HG02981 (cell line): ENCODE measurements around the gene SLC5A11.

Source experiments
- ATAC-seq: cut with Tn5 transposase; IDR thresholded peaks from one replicate; pipeline ENCODE4 v1.9.1; 2021; ENCODE audit warnings: mild to moderate bottlenecking, moderate library complexity; ENCODE audit not compliant: unreplicated experiment

SLC5A11 gene

DNA sequence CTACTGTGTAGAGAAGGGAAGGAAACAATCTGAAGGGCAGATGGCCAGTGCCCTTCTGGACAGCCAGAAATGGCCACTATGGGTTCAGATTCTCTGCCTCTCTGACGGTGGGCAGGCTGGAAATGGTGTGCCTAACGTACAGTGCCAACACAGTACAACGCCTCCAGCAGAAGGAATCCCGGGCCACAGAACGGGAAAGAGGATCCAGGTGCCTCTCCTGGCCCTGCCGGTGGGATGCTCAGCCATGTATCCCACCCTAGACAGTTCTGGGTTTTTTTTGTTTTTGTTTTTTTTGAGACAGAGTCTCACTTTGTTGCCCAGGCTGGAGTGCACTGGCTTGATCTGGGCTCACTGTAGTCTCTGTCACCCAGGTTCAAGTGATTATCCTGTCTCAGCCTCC lies 71.5 kb downstream of the SLC5A11 start:
- no peak for ATAC-seq

DNA sequence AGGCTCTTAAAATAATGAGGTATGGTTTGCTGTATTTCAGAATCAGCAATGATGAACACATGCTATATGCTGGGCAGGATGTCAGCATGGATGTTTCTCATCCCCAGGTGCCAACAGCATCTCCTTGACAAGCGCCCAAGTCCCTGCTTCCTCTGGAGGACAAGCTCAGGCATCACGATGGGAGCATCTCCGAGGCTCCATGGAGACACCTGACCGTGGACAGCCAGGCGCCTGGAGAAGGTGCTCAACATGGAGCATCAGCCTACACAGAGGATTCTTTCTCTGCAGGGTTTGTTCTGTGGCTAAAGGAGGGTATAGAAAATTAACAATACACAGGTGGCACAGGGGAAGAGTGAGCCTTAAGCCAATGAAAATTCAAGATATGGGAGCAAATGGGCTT lies 72.1 kb downstream of the SLC5A11 start:
- ATAC-seq = no peak

DNA sequence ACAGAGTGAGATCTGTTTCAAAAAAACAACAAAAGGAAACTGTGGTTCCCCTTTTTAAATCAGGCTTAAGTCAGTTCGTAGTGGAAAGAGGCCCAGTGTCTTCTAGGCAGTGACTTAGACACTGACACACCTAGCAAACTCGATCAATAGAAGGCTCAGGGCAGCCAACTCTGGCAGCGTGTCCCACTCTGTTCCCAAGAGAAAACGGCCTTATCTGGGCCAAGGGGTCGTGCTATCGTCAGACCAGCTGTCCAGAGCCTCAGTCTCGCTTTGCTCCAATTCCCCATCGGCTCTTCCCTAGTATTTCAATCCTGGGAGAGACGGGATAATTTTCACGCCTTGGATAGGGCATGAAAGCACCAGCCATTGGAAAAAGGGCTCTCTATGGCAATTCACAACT lies 72.9 kb downstream of the SLC5A11 start:
- no peak for ATAC-seq

DNA sequence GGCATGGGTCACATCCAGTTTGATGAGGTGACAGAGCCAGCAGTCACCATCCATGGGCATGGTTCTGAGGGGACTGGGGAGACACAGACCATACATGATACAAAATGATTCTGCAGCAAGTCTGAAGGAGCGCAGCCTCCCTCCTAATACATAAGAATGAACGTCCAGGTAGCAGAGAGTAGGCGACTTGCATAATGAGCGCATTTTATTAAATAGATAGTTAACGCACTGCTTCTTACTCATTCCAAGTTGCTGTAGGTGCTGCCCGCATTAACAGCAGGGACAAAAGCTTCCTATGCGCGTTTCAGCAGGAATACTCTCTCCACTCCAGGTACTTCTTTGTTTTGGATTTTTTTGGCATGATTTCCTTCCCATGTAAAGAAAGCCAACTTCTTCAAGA lies 73.8 kb downstream of the SLC5A11 start:
- no peak for ATAC-seq

DNA sequence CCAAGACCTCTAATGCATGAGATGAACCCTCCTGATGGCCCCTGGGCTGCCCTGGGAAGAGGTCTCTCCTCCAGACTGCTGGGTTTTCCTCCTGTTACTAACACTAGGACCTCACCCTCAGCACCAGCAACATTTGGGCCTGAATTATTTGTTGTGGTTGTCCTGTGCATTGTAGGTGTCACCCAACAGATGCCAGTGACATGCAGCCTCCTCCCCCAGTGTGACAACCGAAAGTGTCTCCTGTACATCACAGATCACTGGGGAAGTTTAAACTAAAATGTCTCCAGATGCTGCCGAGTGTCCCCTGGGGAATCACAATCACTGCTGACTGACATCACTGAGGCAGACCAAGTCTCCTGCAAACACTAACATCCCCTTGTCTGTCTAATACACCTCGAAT lies 74.8 kb downstream of the SLC5A11 start:
- no peak for ATAC-seq

DNA sequence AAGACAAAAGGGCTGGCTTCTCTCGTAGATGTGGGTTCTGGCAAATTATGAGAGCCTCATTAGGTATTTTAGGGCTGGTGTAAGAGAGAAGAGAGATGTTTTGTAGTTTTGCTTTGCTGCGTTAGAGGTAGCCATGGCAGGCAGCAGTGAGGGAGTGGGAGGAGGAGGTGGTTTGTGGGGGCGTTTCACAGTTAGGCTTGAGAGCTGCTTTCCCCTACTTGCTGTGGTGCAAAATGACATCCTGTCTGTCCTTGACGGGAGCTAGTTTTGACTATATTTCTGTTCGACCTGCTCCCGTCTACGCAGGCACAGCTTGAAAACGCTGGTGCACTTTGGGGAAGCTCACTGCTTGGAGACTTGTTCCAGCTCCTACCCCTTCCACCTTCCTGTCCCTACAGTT lies 75.5 kb downstream of the SLC5A11 start:
- ATAC-seq = no peak

DNA sequence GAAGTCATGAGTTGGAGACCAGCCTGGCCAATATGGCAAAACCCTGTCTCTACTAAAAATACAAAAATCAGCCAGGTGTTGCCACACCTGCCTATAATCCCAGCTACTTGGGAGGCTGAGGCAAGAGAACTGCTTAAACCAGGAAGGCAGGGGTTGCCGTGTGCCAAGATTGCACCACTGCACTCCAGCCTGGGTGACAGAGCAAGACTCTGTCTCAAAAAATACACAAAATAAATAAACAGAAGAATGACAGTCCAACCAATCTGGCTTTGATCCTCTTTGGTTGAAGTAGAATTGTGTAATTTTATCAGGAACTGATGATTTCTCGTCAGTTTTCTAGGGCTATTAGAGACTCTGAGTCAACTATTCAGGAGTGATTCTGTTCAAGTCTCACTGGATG lies 79.4 kb downstream of the SLC5A11 start:
- no peak for ATAC-seq

DNA sequence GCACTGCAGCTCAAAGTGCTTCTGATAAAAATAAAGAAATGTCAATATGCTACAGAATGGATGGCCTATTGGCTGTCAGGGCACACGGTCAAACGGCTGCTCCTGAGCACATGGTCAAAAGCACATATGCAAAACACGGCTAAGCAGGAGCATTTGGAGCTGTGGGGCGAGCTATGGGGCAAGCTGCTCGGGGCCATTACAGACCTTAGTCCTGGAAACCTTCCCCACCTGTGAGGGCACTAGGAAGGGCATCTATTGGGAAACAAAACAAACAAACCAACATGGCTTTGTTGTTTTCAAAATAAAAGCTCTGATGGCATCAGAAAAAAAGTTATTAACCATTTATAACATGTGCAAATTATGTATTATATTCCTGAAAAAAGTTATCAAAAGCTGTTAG lies 83.6 kb downstream of the SLC5A11 start:
- no peak for ATAC-seq

DNA sequence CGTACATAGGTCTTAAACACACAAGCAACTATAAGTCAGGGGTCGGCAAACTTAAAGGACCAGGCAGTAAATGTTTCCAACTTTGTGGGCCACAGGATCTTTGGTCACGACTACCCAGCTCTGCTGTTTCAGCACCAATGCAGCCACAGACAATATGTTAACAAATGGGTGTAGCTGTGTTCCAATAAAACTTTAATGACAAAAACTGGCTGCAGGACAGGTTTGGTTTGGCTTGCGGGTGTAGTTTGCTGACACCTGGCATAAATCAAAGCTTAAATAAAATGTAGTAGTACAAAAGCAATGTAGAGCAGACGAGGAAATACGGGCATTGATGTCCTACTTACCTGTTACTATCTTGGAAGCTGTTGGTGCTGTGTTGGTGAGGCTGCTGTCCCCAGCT lies 84.7 kb downstream of the SLC5A11 start:
- ATAC-seq = no peak

DNA sequence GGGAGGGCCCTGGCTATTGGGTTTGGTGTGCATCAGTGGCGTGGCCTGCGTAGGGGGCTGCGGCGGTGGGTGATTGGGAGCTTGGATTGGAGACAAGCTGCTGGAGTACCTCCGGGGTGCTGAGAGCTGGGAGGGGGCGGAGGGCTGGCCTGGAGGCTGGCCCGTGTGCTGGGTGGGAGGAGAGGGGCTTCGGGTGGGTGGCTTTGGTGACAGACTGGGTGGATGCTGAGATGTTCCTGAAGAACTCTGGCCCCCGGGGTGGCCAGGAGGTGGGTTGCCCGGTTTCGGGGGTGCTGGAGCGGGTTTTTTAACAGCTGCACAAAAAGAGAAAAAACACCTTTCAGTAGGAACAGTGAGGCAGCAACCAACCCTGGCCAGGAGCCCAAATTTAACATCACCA lies 85.3 kb downstream of the SLC5A11 start:
- ATAC-seq = no peak

DNA sequence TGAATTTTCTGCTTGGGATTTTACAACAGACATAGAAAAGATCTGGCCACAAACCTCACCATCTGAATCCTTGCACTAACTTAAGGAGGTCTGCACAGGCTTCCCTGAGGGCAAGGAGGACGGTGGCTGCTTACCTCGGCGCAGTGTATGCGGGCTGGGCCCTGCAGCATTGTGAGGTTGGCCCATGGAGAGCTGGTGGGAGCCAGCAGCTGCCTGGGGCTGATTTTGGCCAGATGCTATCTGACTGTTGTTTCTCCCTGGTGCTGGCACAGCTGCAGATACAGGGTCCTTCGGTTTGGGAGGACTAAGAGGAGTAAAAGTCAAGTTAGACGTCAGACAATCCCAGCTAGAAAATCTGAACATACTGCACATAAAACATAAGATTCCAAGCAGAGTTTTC lies 89.6 kb downstream of the SLC5A11 start:
- ATAC-seq = no peak

DNA sequence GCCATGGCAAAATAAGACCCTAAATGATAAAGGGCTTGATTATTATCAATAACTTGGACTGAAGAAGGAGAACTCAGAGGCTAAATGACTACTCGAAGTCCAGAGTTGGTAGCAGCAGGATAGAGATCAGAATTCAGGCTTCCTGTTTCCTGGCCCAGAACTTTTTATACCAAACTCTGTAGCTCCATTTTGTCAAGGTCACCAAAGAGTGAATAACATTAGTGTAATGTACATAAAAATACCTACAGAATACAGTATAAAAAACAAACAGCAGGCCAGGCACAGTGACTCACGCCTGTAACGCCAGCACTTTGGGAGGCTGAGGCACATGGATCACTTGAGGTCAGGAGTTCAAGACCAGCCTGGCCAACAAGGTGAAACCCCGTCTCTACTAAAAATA lies 90.4 kb downstream of the SLC5A11 start:
- no peak for ATAC-seq

DNA sequence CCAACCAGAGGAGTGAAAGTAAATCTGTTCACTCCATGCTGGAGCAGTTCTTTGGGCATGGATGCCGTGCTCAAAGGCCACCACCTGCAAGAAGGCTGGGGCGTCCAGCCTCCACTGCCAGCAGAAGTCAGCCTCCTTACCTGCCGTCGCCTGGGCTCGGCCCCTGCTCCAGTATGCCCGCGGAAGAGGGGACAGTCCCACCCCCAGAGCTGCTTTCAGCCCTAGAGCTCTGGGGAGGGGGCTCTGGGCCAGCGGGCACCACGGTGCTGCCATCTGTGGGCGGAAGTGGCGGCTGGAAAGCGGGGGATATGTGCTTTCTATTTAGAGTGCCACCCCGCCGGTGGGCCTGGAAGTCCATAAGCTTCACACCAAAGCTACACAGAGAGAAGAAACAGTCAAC lies 93.5 kb downstream of the SLC5A11 start:
- ATAC-seq = no peak

DNA sequence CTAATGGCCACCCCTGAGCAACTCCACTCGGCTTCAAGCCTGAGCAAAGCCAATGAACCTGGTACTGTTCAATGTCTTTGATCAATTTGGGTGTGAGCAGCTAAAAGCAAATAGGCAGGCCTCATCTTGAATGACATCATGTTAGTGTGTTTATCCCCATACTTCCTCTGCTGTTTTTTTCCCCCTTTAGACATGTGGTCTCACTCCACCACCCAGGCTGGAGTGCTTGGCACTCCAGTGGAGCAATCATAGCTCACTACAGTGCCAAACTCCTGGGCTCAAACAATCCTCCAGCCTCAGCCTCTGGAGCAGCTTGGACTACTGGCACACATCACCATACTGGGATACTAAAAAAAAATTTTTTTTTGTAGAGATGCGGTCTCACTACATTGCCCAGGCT lies 94.0 kb downstream of the SLC5A11 start:
- no peak for ATAC-seq

DNA sequence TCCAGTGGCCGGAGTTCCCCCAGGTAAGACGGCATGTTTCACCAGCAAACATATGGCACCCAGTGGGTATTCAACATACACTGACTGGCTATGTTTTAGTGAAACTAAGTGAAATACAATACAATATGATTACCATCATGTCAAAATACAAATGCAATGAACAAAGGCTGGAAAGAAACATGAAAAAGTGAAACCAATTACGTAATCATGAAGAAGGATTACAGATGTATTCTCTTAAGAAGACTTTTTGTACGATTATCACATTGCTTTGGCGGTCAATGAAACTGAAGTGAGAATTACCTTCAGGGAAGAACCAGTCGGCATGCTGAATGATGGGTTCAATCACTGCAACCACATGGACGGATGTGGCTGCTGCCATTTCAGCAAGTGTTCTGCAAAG lies 97.7 kb downstream of the SLC5A11 start:
- no peak for ATAC-seq

DNA sequence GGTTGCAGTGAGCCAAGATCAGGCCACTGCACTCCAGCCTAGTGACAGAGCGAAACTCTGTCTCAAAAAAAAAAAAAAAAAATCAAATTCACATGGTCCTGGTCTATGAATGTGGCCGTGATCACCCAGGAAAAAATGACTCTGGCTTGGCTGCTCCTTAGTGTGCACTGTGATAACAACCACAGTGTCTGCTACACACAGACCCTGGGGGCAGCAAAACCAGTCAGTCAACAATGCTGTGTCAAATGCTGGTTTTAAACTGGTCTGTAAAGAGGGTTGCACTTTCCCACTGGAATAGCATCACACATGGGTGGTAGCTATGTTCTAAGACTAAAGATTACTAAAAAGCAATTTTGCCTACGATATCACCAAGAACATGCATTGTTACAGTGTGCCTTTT lies 98.4 kb downstream of the SLC5A11 start:
- no peak for ATAC-seq

DNA sequence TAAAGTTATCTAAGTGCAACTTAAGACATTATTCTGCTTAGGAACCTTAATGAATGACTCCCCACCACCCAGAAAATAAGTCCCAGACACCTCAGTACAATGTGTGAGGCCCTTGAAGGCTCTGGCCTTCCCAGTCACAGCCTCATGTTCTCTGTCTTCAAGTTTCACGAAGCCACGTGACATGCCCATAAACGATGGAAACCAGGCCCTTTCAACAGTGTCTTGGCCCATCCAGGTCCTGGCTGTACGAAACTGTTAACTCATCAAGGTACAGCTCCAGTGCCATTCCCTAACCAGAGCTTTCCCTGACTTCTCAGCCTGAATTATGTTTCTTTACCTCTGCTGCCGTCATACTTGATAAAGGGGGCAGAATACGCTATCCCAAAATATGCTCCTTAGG lies 100.4 kb downstream of the SLC5A11 start:
- ATAC-seq = no peak

DNA sequence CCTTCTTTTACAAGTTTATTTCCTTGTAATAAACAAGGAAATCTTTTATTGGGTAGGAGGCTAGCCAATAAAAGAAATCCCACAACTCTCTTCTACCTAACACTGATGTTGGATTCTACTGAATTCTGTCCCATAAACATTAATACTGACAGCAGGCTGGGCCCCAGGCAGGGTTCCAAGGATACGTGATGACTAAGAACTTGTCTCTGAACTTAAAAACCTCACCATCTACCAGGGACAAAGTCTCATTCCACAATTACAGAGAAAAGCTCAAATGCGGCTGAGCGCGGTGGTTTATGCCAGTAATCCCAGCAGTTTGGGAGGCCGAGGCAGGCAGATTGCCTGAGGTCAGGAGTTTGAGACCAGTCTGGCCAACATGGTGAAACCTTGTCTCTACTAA lies 104.5 kb downstream of the SLC5A11 start:
- no peak for ATAC-seq

DNA sequence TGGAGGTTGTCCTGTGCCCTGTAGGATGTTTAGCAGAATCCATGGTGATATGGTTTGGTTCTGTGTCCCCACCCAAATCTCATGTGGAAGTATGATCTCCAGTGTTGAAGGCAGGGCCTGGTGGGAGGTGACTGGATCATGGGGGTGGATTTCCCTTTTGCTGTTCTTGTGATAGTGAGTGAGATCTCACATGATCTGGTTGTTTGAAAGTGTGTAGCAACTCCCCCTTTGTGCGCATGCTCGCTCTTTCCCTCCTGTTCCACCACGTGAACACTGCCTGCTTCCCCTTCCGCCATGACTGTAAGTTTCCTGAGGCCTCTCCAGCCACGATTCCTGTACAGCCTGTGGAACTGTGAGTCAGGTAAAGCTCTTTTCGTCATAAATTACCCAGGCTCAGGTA lies 107.5 kb downstream of the SLC5A11 start:
- ATAC-seq = no peak

DNA sequence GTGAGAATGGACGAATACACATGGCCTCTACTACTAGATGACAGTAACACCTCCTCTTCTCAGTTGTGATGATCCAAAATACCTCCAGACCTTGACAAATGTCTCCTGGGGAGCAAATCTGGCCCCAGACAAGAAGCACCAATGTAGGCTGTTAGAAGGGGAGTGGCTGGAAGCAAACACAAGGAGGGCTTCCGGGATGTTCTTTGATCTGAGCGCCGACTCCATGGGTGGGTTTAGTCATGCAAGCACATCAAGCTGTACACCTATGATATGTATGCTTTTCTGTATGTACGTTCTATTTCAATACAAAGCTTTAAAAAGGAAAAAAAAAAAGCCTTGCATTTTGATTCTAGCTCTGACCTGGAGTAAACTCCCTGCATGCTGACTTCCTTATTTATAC lies 108.0 kb downstream of the SLC5A11 start:
- ATAC-seq = no peak

DNA sequence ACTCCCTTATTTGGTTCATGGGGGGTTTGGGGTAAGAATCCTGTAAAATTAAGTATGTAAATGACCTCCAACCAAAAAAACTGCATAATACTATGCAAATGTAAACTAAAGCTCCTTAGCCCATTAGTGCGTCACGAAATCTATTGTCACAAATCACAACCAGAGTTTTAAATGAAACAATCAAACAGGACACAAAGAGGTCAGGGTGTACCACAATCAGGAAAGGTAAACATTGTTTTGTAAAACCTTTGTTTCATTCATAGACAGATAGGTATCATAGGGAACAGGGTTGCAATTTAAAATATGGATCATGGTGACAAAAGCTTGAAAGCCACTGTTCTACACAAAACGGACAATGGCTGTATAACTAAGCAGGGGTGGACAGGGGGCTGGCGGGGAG lies 108.4 kb downstream of the SLC5A11 start:
- ATAC-seq = no peak

DNA sequence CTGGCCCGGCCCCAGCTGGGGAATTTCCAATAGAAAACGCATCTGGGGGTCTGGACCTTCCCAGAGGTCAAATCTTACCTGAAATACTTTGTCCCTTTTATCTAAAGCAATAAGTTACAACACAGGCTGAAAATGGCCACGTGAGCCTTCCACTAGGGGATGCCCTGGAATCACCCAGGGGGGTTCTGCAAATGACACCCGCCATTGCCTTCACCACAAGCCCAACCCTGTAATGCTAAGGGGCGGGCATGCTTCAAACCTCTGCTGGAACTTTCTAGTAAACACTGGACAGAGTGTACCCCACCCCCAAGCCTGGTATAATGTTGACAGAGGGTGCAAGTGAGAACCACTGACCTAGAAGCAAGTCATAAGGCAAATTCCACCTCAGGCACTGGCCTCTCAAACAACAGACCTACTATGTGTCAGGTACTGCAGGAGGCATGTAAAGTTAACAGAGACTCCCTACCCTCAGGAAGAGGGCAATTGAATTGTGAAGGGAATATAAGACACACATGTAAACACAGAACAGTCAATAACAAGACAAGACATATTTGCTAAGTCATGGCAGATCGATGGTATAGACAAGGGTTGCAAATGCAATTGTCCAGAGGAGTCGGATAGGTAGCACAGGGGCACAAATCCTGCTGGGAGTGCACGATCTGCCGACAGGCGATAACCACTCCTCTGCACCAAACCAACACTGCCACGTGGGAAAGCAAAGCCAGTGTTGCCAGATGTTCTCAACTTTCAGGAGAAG lies 110.4 kb downstream of the SLC5A11 start:
- no peak for ATAC-seq

DNA sequence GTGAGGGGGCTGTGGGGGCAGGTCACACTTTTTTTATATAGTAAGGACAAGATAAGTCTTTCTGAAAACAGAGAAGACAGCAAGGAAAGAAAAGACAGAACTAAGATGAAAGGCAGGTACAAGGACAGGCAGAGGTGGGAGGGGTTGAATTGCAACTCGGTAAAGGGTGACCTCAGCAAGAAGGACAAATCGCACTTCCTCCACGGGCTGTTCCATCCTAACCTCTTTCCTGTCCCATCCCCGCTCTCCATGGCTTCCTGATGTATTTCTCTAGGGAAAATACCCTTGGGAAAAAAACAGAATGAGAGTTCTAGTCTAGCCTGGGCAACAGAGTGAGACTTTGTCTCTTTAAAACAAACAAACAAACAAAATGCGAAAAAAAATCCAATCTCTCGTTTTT lies 112.1 kb downstream of the SLC5A11 start:
- ATAC-seq = no peak
